NCI-H2081 treated with DMSO at 0.1 percent for 48 hours (cell line): ENCODE results near the gene MVB12A.

Source experiments
- DNase-seq: peaks from one replicate; lab custom pipeline; 2025; lab: John Stamatoyannopoulos, UW

MVB12A gene

GRCh38 chr19:17473041-17473440 lies 53.2 kb downstream of the MVB12A start:
- no peak for DNase-seq
